ENCODE data around the gene FBLN2.

DNA sequence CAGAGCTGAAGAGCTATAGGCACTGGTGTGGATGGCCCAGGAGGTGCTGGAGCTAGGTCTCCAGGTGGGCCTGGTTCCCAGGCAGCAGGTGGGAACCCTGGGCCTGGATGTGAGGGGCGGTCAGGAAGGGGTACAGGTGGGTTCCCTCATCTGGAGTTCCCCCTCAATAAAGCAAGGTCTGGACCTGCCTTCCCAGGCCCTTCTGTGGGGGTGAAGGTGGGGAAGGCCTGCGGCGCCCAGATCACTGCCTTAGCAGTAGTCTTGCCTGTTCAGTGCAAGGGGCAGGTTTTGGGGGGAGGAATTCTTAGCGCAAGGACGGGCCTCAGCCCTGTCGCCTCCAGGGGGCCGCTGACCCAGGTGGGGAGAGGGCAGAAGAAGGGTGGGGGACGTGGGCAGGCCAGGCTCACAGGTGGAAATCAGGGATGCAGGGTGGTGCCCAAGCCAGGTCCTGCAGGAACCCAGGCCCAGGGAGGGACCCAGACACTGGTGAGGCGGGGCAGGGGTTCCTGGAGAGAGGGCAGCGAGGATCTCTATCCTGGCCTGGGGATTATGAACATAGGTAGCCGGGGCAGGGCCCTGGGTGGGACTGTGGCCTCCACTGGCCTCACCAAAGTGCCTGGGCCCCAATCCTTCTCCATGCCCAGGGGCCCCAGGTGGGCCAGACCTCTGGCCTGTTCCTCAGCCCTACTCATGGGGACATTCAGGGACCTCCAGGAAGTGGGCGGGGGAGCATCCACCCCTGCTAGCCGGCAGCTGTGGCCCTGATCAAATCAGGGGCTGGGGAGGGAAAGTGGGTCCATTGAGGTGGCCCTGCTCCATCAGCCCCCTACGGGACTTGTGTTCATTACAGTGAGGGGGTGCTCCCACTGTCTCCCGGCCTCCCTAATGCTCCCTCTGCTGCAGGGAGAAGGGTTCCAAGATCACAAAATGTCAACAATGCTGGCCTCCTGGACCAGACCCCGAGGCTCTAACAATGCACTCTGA lies 43.5 kb upstream of the FBLN2 start:
- TF ChIP-seq, protein P1, sequence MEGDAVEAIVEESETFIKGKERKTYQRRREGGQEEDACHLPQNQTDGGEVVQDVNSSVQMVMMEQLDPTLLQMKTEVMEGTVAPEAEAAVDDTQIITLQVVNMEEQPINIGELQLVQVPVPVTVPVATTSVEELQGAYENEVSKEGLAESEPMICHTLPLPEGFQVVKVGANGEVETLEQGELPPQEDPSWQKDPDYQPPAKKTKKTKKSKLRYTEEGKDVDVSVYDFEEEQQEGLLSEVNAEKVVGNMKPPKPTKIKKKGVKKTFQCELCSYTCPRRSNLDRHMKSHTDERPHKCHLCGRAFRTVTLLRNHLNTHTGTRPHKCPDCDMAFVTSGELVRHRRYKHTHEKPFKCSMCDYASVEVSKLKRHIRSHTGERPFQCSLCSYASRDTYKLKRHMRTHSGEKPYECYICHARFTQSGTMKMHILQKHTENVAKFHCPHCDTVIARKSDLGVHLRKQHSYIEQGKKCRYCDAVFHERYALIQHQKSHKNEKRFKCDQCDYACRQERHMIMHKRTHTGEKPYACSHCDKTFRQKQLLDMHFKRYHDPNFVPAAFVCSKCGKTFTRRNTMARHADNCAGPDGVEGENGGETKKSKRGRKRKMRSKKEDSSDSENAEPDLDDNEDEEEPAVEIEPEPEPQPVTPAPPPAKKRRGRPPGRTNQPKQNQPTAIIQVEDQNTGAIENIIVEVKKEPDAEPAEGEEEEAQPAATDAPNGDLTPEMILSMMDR (IDR thresholded peaks at IDR 0.05; ENCODE audit: low read depth, low read length) = no peak
- TF ChIP-seq EZH2phosphoT487 (IDR thresholded peaks at IDR 0.05; ENCODE audit: low read depth) = no peak
